ENCODE results near the gene VPS39. TPM values are rescaled to one million over a fixed set of nuclear protein-coding genes. Genes with fewer than 3 reads are reported as not detected.

VPS39 gene
- total and polyA plus RNA-seq, 2 of the 8 experiments (the other 6 are each of a cell fraction or from before 2014, with no cell fraction given), result 34.4 to 36.6 TPM

- TF ChIP-seq RFX5 (IDR thresholded peaks at IDR 0.05; ENCODE audit: borderline replicate concordance, low read depth, low read length), result no peak
- no peak for TF ChIP-seq FOSL1 (IDR thresholded peaks at IDR 0.05; ENCODE audit: insufficient read depth, low read depth, low read length)
- TF ChIP-seq CHD2 (IDR thresholded peaks at IDR 0.05; ENCODE audit: low read length), result no peak
- no peak for TF ChIP-seq SRF (IDR thresholded peaks at IDR 0.05; ENCODE audit: low read depth, low read length)
- no peak for TF ChIP-seq PHF8 (conservative IDR thresholded peaks at IDR 0.05; ENCODE audit: low read depth, low read length)
- TF ChIP-seq CEBPB (IDR thresholded peaks at IDR 0.05; ENCODE audit: low read depth, low read length), result no peak
- TF ChIP-seq SP2 (IDR thresholded peaks at IDR 0.05; ENCODE audit: low read length), result no peak
- no peak for TF ChIP-seq MAX (IDR thresholded peaks at IDR 0.05)
- no peak for TF ChIP-seq BCL11A (IDR thresholded peaks at IDR 0.05; ENCODE audit: low read depth in 2 of 2, low read length in 2 of 2)
- no peak for FAIRE-seq
- Histone ChIP-seq H3K27ac (ENCODE audit: low read depth, low read length) (no peak overlapping the region), H2AK5ac (ENCODE audit: low read depth, low read length) (no peak overlapping the region), H3K27me3 (replicated peaks in 1 of 4; ENCODE audit: control insufficient read depth in 3 of 4, extremely low read depth in 1 of 4, insufficient read depth in 3 of 4, low read length in 3 of 4) (no peaks in the 10 kb centered on the region), H3K36me3 (ENCODE audit: control insufficient read depth in 2 of 4, insufficient read depth in 4 of 4, low read length in 3 of 4) (no peaks in the 10 kb centered on the region), H4K5ac (ENCODE audit: insufficient read length, low read depth, low read length) (no peak overlapping the region), H4K91ac (replicated peaks; ENCODE audit: insufficient read length, low read length) (no peak overlapping the region), H3K9me3 (ENCODE audit: insufficient read depth in 2 of 2, low read depth in 1 of 2, low read length in 1 of 2) (peaks cover 3 to 8% of the 10 kb centered on the region in 2 experiments; a peak in 1 of 4 replicates), H3K4me2 (ENCODE audit: insufficient read depth in 1 of 2, low read depth in 2 of 2, low read length in 2 of 2) (no peak overlapping the region), H3K18ac (ENCODE audit: extremely low read depth, low read length) (no peak overlapping the region), H2BK12ac (ENCODE audit: low read depth, low read length) (no peak overlapping the region), H3K79me2 (ENCODE audit: control insufficient read depth in 1 of 2, insufficient read depth in 2 of 2, low read length in 2 of 2) (no peaks in the 10 kb centered on the region), H4K20me1 (replicated peaks in 1 of 2; ENCODE audit: control insufficient read depth in 1 of 2, insufficient read depth in 2 of 2, low read length in 2 of 2) (no peaks in the 10 kb centered on the region), H3K4me3 (ENCODE audit: extremely low read depth in 1 of 4, insufficient read depth in 2 of 4, low read depth in 3 of 4, low read length in 4 of 4) (no peak overlapping the region), H3K9ac (replicated peaks in 1 of 4; ENCODE audit: extremely low read depth in 1 of 4, low read depth in 3 of 4, low read length in 3 of 4) (no peak overlapping the region), H2BK120ac (replicated peaks; ENCODE audit: low read depth, low read length) (no peak overlapping the region), H3K14ac (ENCODE audit: insufficient read length) (no peak overlapping the region), H2BK5ac (ENCODE audit: low read depth, low read length) (no peak overlapping the region), H4K8ac (ENCODE audit: extremely low read depth, insufficient read depth, low read length) (no peak overlapping the region), H3K23me2 (ENCODE audit: low read depth, low read length) (no peaks in the 10 kb centered on the region), H3K56ac (replicated peaks; ENCODE audit: insufficient read length, low read depth, low read length) (no peak overlapping the region), H3K4ac (replicated peaks; ENCODE audit: insufficient read length, low read depth, low read length) (no peak overlapping the region), H2BK20ac (ENCODE audit: low read length) (no peak overlapping the region), H2BK15ac (ENCODE audit: low read length) (no peak overlapping the region), H3K79me1 (ENCODE audit: low read depth, low read length) (no peaks in the 10 kb centered on the region), H3K23ac (ENCODE audit: insufficient read length) (no peak overlapping the region), H3K4me1 (replicated peaks in 1 of 4; ENCODE audit: control insufficient read depth in 3 of 4, insufficient read depth in 4 of 4, low read length in 3 of 4) (peaks cover 0 to 7% (median 4%) of the 10 kb centered on the region in 4 experiments; a peak in 3 of 7 replicates), H2AFZ (ENCODE audit: low read length) (no peak overlapping the region)
- ChIA-PET CTCF (ENCODE audit: partially characterized antibody) (interaction anchor here (0.7 to 22.6 kb wide), 17 partner anchors 9 to 251 kb away, joined by 3 to 416 read pairs (median 5); partner anchors contain the start of genes PLA2G4D and PLA2G4F), POLR2A (ENCODE audit: partially characterized antibody) (interaction anchor here (0.6 kb wide), 1 partner anchor 50 kb away, joined by 3 read pairs; no protein-coding TSS in a partner anchor)
- DNase-seq (ENCODE audit: low read depth in 1 of 2, low spot score in 2 of 2), result peak in 1 of 2 experiments; percentile 22
- 81% methylated on average over 6 of the region's 6 CpGs; no CpG with 5 or more reads in 1 of the 2 experiments for WGBS, 2 experiments (ENCODE audit: extremely low coverage in 1 of 2, insufficient coverage in 1 of 2, insufficient read length in 1 of 2, insufficient replicate concordance in 2 of 2, low coverage in 1 of 2, low lambda C conversion rate in 2 of 2, missing lambda C conversion rate in 1 of 2)
Observed at GRCh38 chr15:42134617-42135245, 73.4 kb downstream of the VPS39 start.
